Nephron (organoid): ENCODE data around the gene ANAPC2.

Experiments used
- H3K27ac Mint-ChIP-seq, 3 experiments: 2 replicates each; pipeline ENCODE4 v1.8.0; 2020; ENCODE audit warnings: mixed read lengths in 3 of 3, mild to moderate bottlenecking in 2 of 3, moderate library complexity in 1 of 3
- H3K27me3 Mint-ChIP-seq: 2 replicates; pipeline ENCODE4 v1.8.0; 2021; ENCODE audit warnings: low read depth, mild to moderate bottlenecking, moderate library complexity, mixed read lengths
- H3K36me3 Mint-ChIP-seq: 2 replicates; pipeline ENCODE4 v1.8.0; 2020; ENCODE audit warnings: low read depth, mixed read lengths
- H3K4me1 Mint-ChIP-seq: 2 replicates; pipeline ENCODE4 v1.8.0; 2020; ENCODE audit warnings: mixed read lengths
- H3K4me3 Mint-ChIP-seq, 3 experiments: 2 replicates each; pipeline ENCODE4 v1.8.0; 2020; ENCODE audit warnings: mild to moderate bottlenecking in 3 of 3, mixed read lengths in 3 of 3, moderate library complexity in 2 of 3
- H3K9me3 Mint-ChIP-seq: 2 replicates; pipeline ENCODE4 v1.8.0; 2020; ENCODE audit warnings: mixed read lengths
- TF ChIP-seq, protein P1 (sequence below), 3 experiments: fragments of 200-600 bp; sonication (generic); IDR thresholded peaks; one replicate each; pipeline ENCODE4 v1.5.0; 2021; ENCODE audit warnings: antibody characterized with exemption in 3 of 3; ENCODE audit not compliant: unreplicated experiment in 3 of 3

The ANAPC2 gene

DNA sequence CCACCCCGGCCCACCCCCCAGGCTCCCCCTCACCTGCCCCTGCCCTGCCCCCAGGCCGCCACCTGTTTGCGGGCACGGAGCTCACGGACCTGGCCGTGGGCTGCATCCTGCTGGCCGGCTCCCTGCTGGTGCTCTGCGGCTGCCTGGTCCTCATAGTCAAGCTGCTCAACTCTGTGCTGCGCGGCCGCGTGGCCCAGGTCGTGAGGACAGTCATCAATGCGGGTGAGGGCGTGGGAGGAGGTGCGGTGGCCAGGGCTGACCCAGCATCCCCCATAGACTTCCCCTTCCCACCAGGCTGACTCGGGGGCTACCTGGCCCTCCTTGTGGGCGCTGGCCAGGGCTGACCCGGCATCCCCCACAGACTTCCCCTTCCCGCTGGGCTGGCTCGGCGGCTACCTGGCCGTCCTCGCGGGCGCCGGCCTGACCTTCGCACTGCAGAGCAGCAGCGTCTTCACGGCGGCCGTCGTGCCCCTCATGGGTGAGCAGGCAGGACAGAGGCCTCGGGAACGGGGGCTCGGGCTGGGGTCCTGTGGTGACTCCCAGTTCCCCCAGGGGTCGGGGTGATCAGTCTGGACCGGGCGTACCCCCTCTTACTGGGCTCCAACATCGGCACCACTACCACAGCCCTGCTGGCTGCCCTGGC lies 45.8 kb upstream of the ANAPC2 start:
- Mint-ChIP-seq H3K27ac (no peak overlapping the region), H3K9me3 (no peaks in the 10 kb centered on the region), H3K4me1 (peaks cover 19% of the 10 kb centered on the region), H3K4me3 (no peak overlapping the region), H3K27me3 (peaks cover 5% of the 10 kb centered on the region), H3K36me3 (no peaks in the 10 kb centered on the region)
- TF ChIP-seq, protein P1, sequence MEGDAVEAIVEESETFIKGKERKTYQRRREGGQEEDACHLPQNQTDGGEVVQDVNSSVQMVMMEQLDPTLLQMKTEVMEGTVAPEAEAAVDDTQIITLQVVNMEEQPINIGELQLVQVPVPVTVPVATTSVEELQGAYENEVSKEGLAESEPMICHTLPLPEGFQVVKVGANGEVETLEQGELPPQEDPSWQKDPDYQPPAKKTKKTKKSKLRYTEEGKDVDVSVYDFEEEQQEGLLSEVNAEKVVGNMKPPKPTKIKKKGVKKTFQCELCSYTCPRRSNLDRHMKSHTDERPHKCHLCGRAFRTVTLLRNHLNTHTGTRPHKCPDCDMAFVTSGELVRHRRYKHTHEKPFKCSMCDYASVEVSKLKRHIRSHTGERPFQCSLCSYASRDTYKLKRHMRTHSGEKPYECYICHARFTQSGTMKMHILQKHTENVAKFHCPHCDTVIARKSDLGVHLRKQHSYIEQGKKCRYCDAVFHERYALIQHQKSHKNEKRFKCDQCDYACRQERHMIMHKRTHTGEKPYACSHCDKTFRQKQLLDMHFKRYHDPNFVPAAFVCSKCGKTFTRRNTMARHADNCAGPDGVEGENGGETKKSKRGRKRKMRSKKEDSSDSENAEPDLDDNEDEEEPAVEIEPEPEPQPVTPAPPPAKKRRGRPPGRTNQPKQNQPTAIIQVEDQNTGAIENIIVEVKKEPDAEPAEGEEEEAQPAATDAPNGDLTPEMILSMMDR (IDR thresholded peaks at IDR 0.05; ENCODE audit: unreplicated experiment in 3 of 3): no peak

DNA sequence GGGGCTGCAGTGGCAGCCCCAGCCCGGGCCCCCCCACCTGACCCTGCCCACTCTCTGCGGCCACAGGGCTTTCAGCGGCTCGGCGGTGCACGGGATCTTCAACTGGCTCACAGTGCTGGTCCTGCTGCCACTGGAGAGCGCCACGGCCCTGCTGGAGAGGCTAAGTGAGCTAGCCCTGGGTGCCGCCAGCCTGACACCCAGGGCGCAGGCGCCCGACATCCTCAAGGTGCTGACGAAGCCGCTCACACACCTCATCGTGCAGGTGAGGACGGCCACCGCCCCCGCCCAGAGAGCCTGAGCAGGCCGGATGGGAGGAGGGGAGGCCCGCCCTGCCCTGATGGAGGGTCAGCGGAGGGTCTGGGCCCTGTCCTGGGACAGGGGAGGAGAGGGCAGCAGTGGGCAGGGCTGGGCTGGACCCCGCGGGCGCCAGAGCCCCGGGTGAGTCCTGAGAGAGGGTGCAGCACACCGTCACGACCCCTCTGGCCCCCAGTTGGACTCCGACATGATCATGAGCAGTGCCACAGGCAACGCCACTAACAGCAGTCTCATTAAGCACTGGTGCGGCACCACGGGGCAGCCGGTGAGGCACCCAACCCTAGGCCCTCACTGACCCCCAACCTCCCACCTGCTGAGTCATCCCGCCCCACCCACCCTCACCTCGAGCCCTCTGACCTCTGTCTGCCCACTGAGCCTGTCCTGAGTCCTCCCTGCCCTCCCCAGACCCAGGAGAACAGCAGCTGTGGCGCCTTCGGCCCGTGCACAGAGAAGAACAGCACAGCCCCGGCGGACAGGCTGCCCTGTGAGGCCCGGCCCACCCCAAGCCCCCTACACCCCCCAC lies 45.0 kb upstream of the ANAPC2 start:
- Mint-ChIP-seq H3K4me3 (no peak overlapping the region), H3K27me3 (peaks cover 5% of the 10 kb centered on the region), H3K4me1 (peaks cover 13% of the 10 kb centered on the region), H3K27ac (no peak overlapping the region), H3K36me3 (no peaks in the 10 kb centered on the region), H3K9me3 (no peaks in the 10 kb centered on the region)
- TF ChIP-seq, protein P1 (IDR thresholded peaks at IDR 0.05; ENCODE audit: unreplicated experiment in 3 of 3): no peak

DNA sequence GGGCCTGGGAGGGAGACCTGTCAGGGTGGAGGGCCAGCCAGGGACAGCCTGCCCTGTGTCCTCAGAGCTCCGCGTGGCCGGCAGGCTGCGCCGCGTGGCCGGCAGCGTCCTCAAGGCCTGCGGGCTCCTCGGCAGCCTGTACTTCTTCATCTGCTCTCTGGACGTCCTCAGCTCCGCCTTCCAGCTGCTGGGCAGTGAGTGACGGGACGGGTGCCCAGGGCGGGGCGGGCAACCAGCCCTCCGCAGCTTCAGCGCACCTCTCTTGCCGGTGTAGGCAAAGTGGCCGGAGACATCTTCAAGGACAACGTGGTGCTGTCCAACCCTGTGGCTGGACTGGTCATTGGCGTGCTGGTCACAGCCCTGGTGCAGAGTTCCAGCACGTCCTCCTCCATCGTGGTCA lies 44.1 kb upstream of the ANAPC2 start:
- Mint-ChIP-seq H3K27ac (no peak overlapping the region), H3K4me1 (peaks cover 10% of the 10 kb centered on the region), H3K4me3 (no peak overlapping the region), H3K9me3 (no peaks in the 10 kb centered on the region), H3K27me3 (peaks cover 8% of the 10 kb centered on the region), H3K36me3 (no peaks in the 10 kb centered on the region)
- TF ChIP-seq, protein P1 (IDR thresholded peaks at IDR 0.05; ENCODE audit: unreplicated experiment in 3 of 3): no peak

DNA sequence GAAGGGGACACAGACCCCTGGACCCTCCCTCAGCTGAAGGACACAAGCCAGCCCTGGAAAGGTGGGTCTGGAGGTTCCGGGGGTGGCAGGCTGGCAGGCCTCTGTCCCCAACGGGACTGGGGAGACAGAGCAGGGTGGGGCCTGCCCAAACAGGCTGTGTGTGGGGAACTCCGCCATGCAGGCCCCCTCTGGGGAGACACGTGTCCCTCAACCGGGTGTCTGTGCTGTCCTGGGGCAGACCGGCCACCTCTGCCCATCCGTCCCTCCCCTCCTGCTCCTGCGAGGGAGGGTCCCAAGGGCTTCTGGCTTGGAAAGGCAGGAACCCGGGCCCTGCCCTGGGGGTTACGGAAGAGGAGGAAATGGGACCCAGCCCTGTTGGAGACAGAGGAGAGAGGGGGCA lies 43.7 kb upstream of the ANAPC2 start:
- Mint-ChIP-seq H3K36me3 (no peaks in the 10 kb centered on the region), H3K9me3 (no peaks in the 10 kb centered on the region), H3K4me1 (peaks cover 9% of the 10 kb centered on the region), H3K27ac (no peak overlapping the region), H3K4me3 (no peak overlapping the region), H3K27me3 (peaks cover 9% of the 10 kb centered on the region)
- TF ChIP-seq, protein P1 (IDR thresholded peaks at IDR 0.05; ENCODE audit: unreplicated experiment in 3 of 3): no peak

DNA sequence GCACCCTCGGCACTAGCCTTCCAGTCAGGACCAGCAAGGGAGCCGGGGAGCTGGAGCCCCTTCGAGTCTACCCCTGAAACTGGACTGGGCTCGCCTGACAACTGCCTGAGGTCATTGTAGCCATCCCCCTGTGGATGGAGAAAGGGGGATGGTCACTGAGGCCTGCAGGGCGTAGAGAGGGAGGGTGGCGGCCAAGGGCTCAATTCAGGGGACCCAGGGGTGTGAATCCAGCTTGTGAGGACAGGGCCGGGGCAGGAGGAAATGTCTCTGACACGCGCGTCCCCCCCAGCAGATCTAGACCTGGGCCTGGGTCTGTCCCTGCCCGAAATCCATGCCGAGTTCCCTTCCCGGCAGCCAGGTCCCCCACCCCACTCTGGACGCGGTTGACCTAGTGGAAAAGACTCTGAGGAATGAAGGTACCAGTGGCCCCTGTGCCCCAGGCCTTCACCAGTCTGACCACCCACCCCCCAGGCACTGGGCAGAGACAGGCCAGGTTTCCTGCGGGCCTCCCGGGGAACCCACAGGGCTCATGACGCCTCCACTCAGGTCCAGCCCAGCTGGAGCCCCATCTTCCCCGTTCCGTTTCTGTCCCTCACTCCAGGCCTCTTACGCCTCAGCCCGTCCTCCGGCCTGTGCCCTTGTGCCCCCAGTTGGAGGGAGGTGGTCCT lies 43.1 kb upstream of the ANAPC2 start:
- H3K27ac Mint-ChIP-seq: no peak overlapping the region
- H3K9me3 Mint-ChIP-seq: no peaks in the 10 kb centered on the region
- no peaks in the 10 kb centered on the region for H3K36me3 Mint-ChIP-seq
- TF ChIP-seq, protein P1 (IDR thresholded peaks at IDR 0.05; ENCODE audit: unreplicated experiment in 3 of 3): no peak
- peaks cover 9% of the 10 kb centered on the region for H3K4me1 Mint-ChIP-seq
- H3K27me3 Mint-ChIP-seq: peaks cover 9% of the 10 kb centered on the region
- no peak overlapping the region for H3K4me3 Mint-ChIP-seq
